Activated T-cell treated with anti-CD3 and anti-CD28 coated beads, Interleukin-2, amount 50 U/mL, for 72 hours (primary cell): ENCODE measurements around the gene NT5C3A. TPM values are rescaled to one million over a fixed set of nuclear protein-coding genes. Genes with fewer than 3 reads are reported as not detected.
"Not testable (repeated sequence)": the region's sequence is repeated elsewhere in the genome, so short reads cannot be mapped to it uniquely, and the experiment has no call there.

Experiments
- ATAC-seq, 2 donors: fragments of 150-1000 bp; cut with Tn5 transposase; replicated peaks in 1 of 2; 2 replicates each; pipeline ENCODE4 v1.10.0; 2021; ENCODE audit warnings: moderate library complexity in 2 of 2, mild to moderate bottlenecking in 1 of 2
- DNase-seq, 2 donors: peaks; one replicate each; pipeline ENCODE4 v3.0.0; 2021 to 2022; ENCODE audit warnings: mixed read lengths in 1 of 2
- H3K27ac Mint-ChIP-seq: one replicate; pipeline ENCODE4 v1.8.0; 2022; ENCODE audit warnings: mild to moderate bottlenecking, moderate library complexity, mixed read lengths
- H3K27me3 Mint-ChIP-seq: one replicate; pipeline ENCODE4 v1.8.0; 2022; ENCODE audit warnings: low read depth, mixed read lengths
- H3K36me3 Mint-ChIP-seq, 2 donors: one replicate each; pipeline ENCODE4 v1.8.0; 2022; ENCODE audit warnings: mixed read lengths in 2 of 2, mild to moderate bottlenecking in 1 of 2; ENCODE audit not compliant: insufficient read depth in 2 of 2
- H3K4me1 Mint-ChIP-seq: one replicate; pipeline ENCODE4 v1.8.0; 2022; ENCODE audit warnings: low read depth, mixed read lengths
- H3K4me3 Mint-ChIP-seq, 2 donors: one replicate each; pipeline ENCODE4 v1.8.0; 2022; ENCODE audit warnings: mild to moderate bottlenecking in 2 of 2, mixed read lengths in 2 of 2, moderate library complexity in 2 of 2
- H3K9me3 Mint-ChIP-seq, 2 donors: one replicate each; pipeline ENCODE4 v1.8.0; 2022; ENCODE audit warnings: mixed read lengths in 2 of 2
- total RNA-seq, 2 donors: library from RNA; stranded (reverse); gene quantifications; one replicate each; pipeline ENCODE4 v1.2.3, GENCODE V29; 2022

NT5C3A gene
- 10 to 100 TPM; 45.7 to 51.0 TPM for total RNA-seq

- ATAC-seq (peak in 1 of 2 donors; percentile 61), DNase-seq (peak in 1 of 2 donors; percentile 39)
- peaks cover 4 to 21% of the 10 kb centered on the region in 2 donors for H3K36me3 Mint-ChIP-seq
- peak within 1 kb of the TSS; percentile 93 for H3K27ac Mint-ChIP-seq
- peaks cover 35% of the 10 kb centered on the region for H3K4me1 Mint-ChIP-seq
- H3K27me3 Mint-ChIP-seq = peaks cover 8% of the 10 kb centered on the region
- peak within 1 kb of the TSS; percentile 97 to 99 for H3K4me3 Mint-ChIP-seq
- H3K9me3 Mint-ChIP-seq = peaks cover 7 to 10% of the 10 kb centered on the region in 2 donors
Measured at GRCh38 chr7:33062023-33062781, at the start of gene NT5C3A. Gene NT5C3A (minus strand): TSS chr7:33062776. CDS start chr7:33062705, 71 bp downstream.

- no peak for ATAC-seq
- Mint-ChIP-seq H3K27ac (no peak overlapping the region), H3K36me3 (no peaks in the 10 kb centered on the region), H3K4me3 (no peak overlapping the region), H3K9me3 (no peaks in the 10 kb centered on the region), H3K4me1 (peaks cover 28% of the 10 kb centered on the region), H3K27me3 (peaks cover 36% of the 10 kb centered on the region)
- no peak for DNase-seq
Measured at GRCh38 chr7:33111614-33112013, 49.0 kb upstream of the NT5C3A start.

GRCh38 chr7:33109758-33110238 is 47.2 kb upstream of the NT5C3A start:
- H3K36me3 Mint-ChIP-seq = no peaks in the 10 kb centered on the region
- DNase-seq = peak in 1 of 2 donors; percentile 16
- peaks cover 37% of the 10 kb centered on the region for H3K4me1 Mint-ChIP-seq
- peak overlapping the region; percentile 73 to 76 for H3K4me3 Mint-ChIP-seq
- peaks cover 22% of the 10 kb centered on the region for H3K27me3 Mint-ChIP-seq
- peak overlapping the region; percentile 42 for H3K27ac Mint-ChIP-seq
- ATAC-seq = peak in 1 of 2 donors; percentile 14
- H3K9me3 Mint-ChIP-seq = no peaks in the 10 kb centered on the region

GRCh38 chr7:33109005-33109757 is 46.6 kb upstream of the NT5C3A start, which contains the start of gene RP9:
Gene RP9 (minus strand): TSS chr7:33109404. CDS start chr7:33109372, 32 bp downstream.
- no peaks in the 10 kb centered on the region for H3K36me3 Mint-ChIP-seq
- H3K9me3 Mint-ChIP-seq = no peaks in the 10 kb centered on the region
- H3K4me1 Mint-ChIP-seq = peaks cover 40% of the 10 kb centered on the region
- peak; percentile 91 to 92 for ATAC-seq
- peak; percentile 85 to 88 for DNase-seq
- H3K27ac Mint-ChIP-seq = peak within 1 kb of the TSS; percentile 90
- peak within 1 kb of the TSS; percentile 95 to 99 for H3K4me3 Mint-ChIP-seq
- H3K27me3 Mint-ChIP-seq = peaks cover 16% of the 10 kb centered on the region

- Mint-ChIP-seq H3K36me3 (peaks cover 0 to 5% of the 10 kb centered on the region in 2 donors), H3K27me3 (peaks cover 16% of the 10 kb centered on the region), H3K4me1 (peaks cover 43% of the 10 kb centered on the region), H3K9me3 (no peaks in the 10 kb centered on the region), H3K27ac (peak overlapping the region; percentile 90), H3K4me3 (peak overlapping the region; percentile 95 to 99)
- DNase-seq (peak; percentile 13 to 35), ATAC-seq (peak in 1 of 2 donors; percentile 6)
Measured at GRCh38 chr7:33108554-33109004, 46.0 kb upstream of the NT5C3A start.

GRCh38 chr7:33107136-33108066 is 44.8 kb upstream of the NT5C3A start:
- peak overlapping the region; percentile 95 to 99 for H3K4me3 Mint-ChIP-seq

GRCh38 chr7:33101906-33102305 is 39.3 kb upstream of the NT5C3A start:
- H3K27me3 Mint-ChIP-seq = no peaks in the 10 kb centered on the region
- no peaks in the 10 kb centered on the region for H3K9me3 Mint-ChIP-seq
- ATAC-seq = no peak
- H3K36me3 Mint-ChIP-seq = peaks cover 5 to 16% of the 10 kb centered on the region in 2 donors
- H3K27ac Mint-ChIP-seq = no peak overlapping the region
- peaks cover 17% of the 10 kb centered on the region for H3K4me1 Mint-ChIP-seq
- H3K4me3 Mint-ChIP-seq = no peak overlapping the region
- DNase-seq = no peak

More at GRCh38 chr7:33107136-33108066, 44.8 kb upstream of the NT5C3A start:
- Mint-ChIP-seq H3K9me3 (no peaks in the 10 kb centered on the region), H3K27me3 (peaks cover 16% of the 10 kb centered on the region), H3K4me1 (peaks cover 43% of the 10 kb centered on the region), H3K36me3 (peaks cover 0 to 14% of the 10 kb centered on the region in 2 donors), H3K27ac (peak overlapping the region; percentile 3)
- ATAC-seq (peak in 1 of 2 donors; percentile 32), DNase-seq (peak; percentile 37 to 62)

GRCh38 chr7:33100770-33101169 is 38.2 kb upstream of the NT5C3A start:
- Mint-ChIP-seq H3K4me1 (peaks cover 6% of the 10 kb centered on the region), H3K4me3 (no peak overlapping the region), H3K27me3 (no peaks in the 10 kb centered on the region), H3K36me3 (peaks cover 7 to 19% of the 10 kb centered on the region in 2 donors), H3K27ac (no peak overlapping the region), H3K9me3 (no peaks in the 10 kb centered on the region)
- DNase-seq (no peak), ATAC-seq (no peak)

- H3K4me1 Mint-ChIP-seq = peaks cover 4% of the 10 kb centered on the region
- H3K27me3 Mint-ChIP-seq = no peaks in the 10 kb centered on the region
- peaks cover 7 to 24% of the 10 kb centered on the region in 2 donors for H3K36me3 Mint-ChIP-seq
- no peak for ATAC-seq
- DNase-seq = no peak
- H3K4me3 Mint-ChIP-seq = no peak overlapping the region
- no peaks in the 10 kb centered on the region for H3K9me3 Mint-ChIP-seq
- H3K27ac Mint-ChIP-seq = peak overlapping the region; percentile 42
Measured at GRCh38 chr7:33099154-33099940, 36.8 kb upstream of the NT5C3A start.

GRCh38 chr7:33094745-33095275 is 32.2 kb upstream of the NT5C3A start:
- peaks cover 7 to 14% of the 10 kb centered on the region in 2 donors for H3K36me3 Mint-ChIP-seq
- H3K4me3 Mint-ChIP-seq, H3K9me3 Mint-ChIP-seq, DNase-seq, H3K27ac Mint-ChIP-seq, H3K27me3 Mint-ChIP-seq, ATAC-seq, H3K4me1 Mint-ChIP-seq: not testable (repeated sequence)

GRCh38 chr7:33093266-33093665 is 30.7 kb upstream of the NT5C3A start:
- H3K36me3 Mint-ChIP-seq = peaks cover 5 to 12% of the 10 kb centered on the region in 2 donors
- no peaks in the 10 kb centered on the region for H3K4me1 Mint-ChIP-seq
- no peaks in the 10 kb centered on the region for H3K9me3 Mint-ChIP-seq
- no peak overlapping the region for H3K4me3 Mint-ChIP-seq
- no peaks in the 10 kb centered on the region for H3K27me3 Mint-ChIP-seq
- H3K27ac Mint-ChIP-seq = no peak overlapping the region
- DNase-seq = no peak
- no peak for ATAC-seq
